ENCODE results near the gene SPRTN.

GRCh38 chr1:231337472-231338269 is 422 bp upstream of the SPRTN start, which contains the start of gene EXOC8:
- TF ChIP-seq POLR2A (IDR thresholded peaks at IDR 0.05): peak; percentile 84 to 93
- TF ChIP-seq, protein P1, sequence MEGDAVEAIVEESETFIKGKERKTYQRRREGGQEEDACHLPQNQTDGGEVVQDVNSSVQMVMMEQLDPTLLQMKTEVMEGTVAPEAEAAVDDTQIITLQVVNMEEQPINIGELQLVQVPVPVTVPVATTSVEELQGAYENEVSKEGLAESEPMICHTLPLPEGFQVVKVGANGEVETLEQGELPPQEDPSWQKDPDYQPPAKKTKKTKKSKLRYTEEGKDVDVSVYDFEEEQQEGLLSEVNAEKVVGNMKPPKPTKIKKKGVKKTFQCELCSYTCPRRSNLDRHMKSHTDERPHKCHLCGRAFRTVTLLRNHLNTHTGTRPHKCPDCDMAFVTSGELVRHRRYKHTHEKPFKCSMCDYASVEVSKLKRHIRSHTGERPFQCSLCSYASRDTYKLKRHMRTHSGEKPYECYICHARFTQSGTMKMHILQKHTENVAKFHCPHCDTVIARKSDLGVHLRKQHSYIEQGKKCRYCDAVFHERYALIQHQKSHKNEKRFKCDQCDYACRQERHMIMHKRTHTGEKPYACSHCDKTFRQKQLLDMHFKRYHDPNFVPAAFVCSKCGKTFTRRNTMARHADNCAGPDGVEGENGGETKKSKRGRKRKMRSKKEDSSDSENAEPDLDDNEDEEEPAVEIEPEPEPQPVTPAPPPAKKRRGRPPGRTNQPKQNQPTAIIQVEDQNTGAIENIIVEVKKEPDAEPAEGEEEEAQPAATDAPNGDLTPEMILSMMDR (IDR thresholded peaks at IDR 0.05): no peak

Data from adrenal gland (tissue), 5 donors.